ENCODE measurements around the gene CLASP1. TPM values are rescaled to one million over a fixed set of nuclear protein-coding genes. Genes with fewer than 3 reads are reported as not detected.
"Not testable (repeated sequence)": the region's sequence is repeated elsewhere in the genome, so short reads cannot be mapped to it uniquely, and the experiment has no call there.

Gene CLASP1
- polyA plus RNA-seq, 3 donors = 41.2 to 48.3 (median 47.6) TPM

DNA sequence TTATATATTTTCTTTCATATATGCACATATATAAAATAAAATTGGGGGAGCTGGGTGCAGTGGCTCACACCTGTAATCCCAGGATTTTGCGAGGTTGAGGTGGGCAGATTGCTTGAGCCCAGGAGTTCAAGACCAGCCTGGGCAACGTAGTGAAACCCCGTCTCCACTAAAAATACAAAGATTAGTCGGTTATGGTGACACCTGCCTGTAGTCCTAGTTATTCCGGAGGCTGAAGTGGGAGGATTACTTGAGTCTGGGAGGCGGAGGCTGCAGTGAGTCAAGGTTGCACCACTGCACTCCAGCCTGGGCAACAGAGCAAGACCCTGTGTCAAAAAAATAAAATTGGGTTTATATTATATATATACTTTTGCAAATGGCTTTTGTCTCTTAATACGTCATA lies 324.7 kb downstream of the CLASP1 start:
- DNase-seq = no peak

DNA sequence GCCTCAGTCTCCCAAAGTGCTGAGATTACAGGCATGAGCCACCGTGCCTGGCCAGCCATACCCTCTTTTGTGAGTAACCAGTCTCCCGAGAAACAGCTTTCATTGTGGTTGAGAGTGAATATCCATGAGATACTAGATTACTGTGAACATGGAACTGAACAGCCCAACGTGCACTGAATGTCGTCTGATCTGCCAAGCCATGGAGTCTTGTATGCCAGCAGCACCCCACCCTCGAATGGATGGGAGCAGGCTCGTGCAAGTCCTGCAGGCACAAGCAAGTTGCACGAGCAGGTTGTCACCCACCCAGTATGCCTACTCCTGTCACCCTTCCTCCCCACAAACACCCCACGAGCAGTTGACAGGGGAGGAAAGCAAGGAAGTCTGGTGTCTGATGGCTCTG lies 327.8 kb downstream of the CLASP1 start:
- DNase-seq = no peak

DNA sequence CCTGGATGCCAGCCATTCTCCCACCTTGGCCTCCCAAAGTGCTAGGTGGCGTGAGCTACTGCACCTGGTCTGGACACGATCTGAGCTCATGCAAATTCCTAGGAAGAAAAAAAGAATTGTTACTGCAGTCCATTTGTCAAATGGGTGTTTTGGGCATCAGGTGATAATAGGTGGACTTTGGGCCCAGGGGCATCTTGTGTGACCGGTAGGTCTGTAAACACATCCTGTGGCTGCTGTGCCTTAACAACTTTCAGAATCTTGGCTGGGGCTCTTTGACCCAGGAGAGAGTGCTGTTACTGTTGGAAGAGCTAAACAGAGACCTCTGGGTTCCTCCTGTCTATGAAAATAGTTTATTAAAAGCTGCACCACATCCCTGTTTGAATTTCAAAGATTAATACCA lies 329.3 kb downstream of the CLASP1 start:
- DNase-seq = no peak

DNA sequence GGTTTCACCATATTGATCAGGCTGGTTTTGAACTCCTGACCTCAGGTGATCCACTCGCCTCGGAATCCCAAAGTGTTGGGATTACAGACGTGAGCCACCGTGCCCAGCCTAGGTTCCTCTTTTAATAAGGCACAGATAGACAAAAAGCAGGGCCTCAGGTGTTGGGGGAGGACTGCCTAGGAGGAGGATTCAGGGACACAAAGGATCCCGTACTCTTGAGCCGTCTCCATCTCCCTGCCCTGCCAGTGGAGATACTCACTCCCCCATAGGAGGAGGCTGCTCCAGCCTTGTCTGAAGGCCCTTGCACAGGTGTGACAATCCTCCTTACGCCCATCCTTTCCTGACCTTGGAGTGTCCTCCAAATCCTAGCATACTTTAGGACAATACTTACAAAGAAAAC lies 332.3 kb downstream of the CLASP1 start:
- no peak for DNase-seq

DNA sequence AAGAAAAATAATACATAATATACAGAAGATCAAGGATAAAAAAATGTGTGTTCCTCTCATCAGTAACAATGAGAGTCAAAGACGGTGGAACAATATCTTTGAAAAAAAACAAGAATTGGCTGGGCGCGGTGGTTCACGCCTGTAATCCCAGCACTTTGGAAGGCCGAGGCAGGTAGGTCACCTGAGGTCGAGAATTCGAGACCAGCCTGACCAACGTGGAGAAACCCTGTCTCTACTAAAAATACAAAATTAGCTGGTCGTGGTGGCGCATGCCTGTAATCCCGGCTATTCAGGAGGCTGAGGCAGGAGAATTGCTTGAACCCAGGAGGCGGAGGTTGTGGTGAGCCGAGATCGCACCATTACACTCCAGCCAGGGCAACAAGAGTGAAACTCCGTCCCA lies 335.6 kb downstream of the CLASP1 start:
- DNase-seq = not testable (repeated sequence)

DNA sequence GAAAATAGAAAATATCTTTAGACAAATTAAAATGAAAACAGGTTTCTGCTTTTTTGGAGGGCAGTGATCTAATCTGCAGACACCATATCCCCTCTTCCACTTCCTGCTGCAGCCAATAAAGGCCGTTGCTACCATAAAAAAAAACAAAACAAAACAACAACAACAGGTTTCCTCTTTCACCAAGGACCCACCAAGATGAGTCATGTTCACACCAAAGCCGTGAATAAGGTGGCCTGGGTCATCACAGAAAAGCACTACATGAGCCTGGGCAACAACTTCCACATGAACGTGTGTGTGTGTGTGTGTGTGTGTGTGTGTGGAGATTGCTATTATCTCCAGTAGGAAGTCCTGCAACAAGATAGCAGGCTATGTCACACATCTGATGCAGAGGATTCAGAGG lies 339.5 kb downstream of the CLASP1 start:
- DNase-seq = no peak

DNA sequence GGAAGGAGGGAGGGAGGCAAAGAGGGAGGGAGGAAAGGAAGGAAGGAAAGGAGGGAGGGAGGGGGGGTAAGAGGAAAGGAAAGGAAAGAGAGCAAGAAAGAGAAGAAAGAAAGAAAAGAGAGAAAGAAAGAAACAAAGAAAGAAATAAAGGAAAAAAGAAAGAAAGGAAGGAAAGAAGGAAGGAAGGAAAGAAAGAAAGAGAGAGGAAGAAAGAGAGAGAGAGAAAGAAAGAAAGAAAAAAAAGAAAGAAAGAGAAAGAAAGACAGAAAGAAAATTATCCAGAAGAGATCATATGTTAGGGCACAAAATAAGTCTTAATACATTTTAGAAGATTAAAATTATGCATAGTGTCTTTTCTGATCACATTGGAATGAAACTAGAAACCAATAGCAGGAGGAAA lies 339.9 kb downstream of the CLASP1 start:
- DNase-seq = no peak

DNA sequence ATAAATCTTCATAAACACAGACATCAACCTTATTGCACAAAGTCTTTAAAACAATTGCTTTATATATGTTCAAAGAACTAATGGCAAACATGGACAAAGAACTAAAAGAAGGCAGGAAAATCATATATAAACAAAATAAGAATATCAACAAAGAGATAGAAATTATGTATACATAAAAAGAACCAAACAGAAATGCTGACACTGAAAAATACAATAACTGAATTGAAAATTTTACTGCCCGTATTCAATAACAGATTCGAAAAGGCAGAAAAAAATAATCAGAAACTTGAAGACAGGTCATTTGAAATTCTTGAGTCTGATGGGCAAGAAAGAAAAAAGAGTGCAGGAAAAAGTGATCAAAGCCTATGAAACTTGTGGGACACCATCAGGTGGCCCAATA lies 342.2 kb downstream of the CLASP1 start:
- DNase-seq = no peak

DNA sequence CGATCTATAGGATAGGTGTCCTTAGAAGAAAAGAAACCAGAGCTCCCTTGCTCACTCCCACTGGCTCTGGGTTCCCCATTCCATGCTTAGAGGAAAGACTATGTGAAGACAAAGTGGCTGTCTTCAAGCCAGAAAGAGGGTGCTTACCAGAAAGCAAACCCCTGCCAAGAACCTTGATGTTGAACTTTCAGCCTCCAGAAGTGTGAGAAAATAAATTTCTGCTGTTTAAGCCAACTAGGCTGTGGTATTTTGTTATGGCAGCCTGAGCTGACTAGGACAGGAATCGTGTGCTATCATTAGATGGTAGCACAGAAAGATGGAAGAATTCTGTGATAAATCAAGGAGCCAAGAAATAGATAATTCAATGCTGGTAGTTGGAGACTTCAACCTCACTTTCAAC lies 344.3 kb downstream of the CLASP1 start:
- no peak for DNase-seq

DNA sequence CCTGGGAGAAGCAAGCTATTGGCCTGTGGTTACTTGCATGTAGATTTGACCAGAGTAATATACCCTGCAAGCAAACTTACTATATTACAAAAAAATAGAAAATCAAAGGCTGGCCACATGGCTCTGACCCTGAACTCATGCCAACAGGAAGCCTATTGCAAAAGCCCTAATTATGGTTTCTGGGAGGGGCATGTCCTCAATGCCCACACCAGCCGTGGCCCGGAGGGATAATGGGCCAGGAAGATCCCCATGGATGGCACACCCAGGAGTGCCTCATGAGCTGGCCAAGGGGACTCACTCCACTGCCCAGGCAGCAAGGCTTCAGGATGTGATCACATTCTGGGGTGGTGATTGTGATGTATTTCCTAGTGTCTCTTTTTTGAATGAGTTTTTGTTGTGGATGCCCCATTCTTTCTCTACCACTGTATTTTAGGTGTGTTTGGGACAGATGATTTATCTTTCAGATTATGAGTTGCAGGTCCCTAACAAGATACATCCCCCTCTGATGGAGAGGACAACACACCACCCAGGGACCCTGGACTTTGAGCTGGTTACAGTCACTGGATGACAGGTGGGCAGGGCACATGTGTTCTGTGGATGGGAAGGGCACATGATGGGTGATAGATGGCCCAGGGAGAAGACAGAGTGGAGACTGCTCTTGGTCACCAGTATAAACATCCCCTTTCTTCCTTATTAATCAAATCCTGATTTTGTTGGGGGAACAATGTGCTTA lies 345.6 kb downstream of the CLASP1 start:
- DNase-seq = no peak

DNA sequence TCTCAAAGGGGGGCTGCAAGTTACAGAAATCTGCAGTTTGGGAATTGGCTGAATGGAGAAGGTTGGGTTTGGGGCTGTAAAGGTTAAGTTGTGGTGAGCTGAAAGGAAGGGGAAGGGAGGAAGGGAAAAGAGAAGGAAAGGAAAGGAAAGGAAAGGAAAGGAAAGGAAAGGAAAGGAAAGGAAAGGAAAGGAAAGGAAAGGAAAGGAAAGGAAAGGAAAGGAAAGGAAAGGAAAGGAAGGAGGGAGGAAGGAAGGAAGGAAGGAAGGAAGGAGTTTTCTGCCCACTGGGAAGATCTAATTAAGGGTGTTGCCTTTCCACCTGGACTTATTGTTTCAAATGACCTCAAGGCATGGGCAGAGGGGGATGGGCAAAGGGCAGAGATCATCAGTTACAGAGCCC lies 348.1 kb downstream of the CLASP1 start:
- DNase-seq = not testable (repeated sequence)

DNA sequence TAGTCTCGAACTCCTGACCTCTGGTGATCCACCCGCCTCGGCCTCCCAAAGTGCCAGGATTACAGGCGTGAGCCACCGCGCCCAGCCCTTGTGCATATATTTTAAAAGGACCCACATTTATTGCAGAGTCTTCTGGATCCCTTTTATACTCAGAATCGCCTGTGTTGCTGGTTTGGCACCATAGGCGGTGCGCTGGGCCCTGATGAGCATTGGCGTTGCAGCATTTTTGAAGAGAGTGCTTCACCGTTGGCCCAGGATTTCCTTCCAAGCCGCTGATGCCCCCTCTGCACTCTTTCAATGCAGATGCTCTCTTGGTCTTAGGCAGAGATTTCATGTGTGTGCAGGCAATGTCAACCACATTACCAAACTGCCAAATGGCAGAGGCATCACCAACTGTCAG lies 350.8 kb downstream of the CLASP1 start:
- no peak for DNase-seq

DNA sequence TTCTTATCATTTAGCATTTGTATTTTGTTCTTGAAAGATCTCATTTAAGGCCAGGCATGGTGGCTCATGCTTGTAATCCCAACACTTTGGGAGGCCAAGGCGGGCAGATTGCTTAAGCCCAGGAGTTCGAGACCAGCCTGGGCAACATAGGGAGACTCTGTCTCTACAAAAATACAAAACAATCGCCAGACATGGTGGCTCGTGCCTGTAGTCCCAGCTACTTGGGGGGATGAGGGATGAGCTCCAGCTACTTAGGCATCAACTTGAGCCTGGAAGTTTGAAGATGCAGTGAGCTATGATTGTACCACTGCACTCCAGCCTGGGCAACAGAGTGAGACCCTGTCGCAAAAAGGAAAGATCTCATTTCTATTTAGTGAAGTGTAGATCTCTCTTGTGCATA lies 351.4 kb downstream of the CLASP1 start:
- not testable (repeated sequence) for DNase-seq

DNA sequence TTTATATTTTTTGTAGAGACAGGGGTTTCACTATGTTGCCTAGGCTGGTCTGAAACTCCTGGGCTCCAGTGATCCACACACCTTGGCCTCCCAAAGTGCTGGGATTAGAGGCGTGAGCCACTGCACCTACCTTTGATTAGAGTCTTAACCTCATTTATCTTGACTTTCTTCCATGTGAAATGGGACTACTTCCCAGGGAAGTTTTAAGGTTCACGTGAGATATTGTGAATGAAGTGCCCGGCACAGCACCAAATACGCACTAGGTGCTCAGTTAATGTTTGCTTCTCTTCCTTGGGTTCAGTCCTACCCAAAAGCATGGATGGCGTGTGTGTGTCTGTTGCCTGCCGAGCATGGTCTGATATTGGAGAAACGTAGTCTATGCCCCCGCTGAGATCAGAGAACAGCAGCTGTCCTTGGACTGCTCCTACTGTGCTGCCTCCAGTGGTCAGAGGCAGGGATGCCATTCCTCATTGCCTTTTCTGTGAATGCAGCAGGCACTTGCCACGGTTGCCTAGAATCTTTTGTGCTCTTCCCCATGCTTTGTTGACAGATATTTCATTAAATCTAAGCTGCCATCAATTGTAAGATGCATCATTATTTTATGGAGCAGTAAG lies 351.9 kb downstream of the CLASP1 start:
- DNase-seq = no peak

DNA sequence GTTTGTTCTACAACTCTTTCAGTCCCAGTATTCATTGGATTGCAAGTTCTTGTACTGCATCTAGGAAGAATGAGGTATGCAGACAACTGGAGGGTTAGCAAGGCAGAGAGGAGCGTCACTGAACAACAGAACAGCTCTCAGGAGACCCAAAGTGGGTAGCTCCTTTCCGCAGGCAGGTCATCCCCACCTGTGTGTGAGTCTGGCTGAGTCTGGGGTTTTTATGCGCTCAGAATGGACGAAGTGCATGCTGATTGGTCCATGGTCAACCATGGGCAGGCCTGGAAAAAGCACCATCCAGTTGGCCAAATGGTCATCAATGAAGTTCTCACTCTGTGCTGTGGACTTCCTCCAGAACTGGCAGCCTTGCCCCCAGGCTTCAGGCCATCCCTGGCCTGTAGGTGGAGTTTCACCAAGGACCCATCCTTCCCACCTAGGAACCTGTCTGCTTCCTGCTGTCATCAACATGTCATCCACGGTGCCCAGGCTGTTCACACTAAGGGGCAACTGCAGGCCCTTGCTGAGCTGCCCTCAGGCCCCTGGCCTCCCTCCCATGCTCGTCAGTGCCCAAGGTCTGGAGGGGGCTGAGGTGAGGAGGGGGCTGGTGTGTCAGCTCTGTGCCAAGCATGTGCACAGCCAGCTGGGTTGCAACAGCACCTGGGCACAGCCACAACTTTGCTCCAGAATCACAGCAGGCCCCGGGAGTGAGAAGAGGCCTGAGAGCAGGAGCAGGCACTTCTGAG lies 353.2 kb downstream of the CLASP1 start:
- no peak for DNase-seq

DNA sequence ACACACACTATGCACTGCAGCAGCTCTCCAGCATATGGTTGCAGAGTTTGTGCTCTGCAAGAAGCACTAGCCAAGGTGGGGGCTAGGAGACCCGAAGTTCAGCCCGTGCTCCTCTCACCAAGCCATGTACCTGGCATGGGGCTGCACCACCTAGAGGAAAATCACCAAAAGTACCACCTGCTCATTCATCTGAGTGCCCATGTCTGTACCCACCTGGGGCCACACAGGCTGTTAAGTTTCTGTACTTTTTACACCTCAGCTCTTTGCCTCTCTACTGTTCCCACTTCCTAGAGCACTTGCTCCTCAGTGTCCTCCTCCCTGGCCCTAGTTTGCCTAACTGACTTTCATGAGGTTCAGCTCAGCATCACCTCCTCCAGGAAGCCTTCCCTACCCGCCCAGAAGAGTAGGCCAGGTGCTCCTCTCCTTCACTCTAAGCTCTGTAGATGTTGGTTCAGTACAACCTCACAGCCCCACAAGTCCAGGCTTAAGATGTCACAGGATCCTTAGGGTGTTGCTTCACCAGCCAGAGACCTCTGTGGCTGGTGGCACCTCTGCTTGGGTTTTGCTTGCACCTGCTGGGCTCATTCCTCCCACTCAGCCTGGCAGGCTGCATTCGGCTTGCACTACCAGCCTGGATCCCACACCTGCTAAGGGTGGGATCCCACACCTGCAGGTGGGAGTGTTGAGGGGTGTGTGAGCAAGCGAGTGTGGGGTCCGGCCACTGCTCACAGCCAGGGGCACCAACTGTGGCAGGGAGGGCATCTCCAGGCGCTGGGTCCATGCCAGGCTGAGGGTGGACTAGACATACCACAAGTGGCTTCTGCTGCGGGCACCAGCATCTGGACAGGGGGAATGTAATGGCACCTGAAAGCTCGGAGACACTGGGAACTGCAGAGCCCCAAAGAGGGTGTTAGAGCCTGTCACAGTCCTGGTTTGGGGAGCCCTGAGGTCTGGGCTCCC lies 354.1 kb downstream of the CLASP1 start:
- DNase-seq = no peak

DNA sequence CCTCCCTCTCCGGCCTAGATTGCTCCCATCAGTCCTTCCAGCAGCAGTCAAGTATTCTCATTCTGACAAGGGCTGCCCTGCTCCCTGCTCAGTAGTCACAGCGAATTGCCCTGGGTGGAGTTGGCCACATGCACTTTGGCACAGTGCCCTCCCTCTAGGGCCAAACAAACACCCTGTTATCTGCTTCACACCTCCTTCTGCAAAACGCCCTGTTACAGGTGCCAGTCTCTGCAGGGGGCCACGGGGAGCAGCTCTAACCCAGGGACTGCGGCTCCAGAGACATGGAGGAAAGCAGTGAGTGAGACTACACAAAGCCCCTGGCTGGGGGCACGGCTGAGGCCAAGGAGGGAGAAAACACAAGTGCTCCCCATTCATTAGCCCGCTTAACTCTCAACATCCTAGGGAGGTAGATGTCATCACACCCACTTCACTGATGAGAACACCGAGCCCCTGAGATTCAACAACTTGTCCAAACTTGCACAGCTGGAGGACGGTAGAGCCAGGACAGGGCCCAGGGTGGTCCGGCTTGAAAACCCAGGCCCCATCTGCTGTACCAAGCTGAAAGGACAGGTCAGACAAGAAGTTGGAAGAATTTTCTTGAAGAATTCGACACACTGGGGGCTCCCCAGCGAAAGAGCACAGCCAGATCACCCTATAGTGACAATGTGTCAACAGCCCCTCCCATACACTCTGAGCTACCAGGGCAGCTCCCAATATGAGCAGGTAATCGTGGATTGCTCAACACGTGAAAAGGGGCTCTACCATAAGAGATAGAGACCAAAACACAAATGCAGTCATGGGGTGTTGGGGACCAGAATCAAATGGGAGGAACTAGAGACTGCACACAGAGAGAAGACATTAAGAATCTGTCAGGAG lies 355.6 kb downstream of the CLASP1 start:
- no peak for DNase-seq

DNA sequence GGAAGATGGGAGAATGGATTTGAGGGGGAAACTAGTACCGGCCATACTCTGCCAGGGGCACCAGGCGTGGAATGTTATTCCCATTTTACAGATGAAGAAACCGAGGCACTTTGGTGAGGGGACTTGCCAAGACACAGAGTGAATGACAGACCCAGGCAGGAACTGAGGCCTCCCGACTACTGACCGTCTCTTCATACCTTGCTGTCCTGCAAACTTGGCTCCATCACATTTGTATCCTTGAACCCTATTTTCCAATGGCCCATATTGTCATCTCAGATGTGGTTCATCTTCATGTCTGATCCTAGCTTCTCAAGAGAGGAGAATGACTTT lies 358.0 kb downstream of the CLASP1 start:
- no peak for DNase-seq

DNA sequence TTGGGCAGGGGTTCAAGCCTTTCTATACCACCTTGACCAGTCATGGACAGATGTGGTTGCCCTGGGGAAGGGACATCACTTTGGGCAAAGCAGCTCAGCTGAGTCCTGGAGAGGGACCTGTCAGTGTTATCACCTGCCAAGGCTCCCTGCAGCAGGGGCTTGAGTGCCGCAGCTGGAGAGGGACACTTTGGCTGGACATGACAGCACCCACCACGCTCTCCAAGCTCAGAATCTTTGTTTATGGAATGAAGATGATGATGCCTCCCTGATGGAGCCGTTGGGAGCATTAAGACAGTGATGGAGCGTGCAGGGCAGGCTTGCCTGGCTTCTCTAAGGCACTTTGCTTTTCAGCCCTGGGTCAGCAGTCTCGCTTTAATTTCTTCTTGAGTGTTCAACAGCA lies 360.0 kb downstream of the CLASP1 start:
- DNase-seq = no peak

DNA sequence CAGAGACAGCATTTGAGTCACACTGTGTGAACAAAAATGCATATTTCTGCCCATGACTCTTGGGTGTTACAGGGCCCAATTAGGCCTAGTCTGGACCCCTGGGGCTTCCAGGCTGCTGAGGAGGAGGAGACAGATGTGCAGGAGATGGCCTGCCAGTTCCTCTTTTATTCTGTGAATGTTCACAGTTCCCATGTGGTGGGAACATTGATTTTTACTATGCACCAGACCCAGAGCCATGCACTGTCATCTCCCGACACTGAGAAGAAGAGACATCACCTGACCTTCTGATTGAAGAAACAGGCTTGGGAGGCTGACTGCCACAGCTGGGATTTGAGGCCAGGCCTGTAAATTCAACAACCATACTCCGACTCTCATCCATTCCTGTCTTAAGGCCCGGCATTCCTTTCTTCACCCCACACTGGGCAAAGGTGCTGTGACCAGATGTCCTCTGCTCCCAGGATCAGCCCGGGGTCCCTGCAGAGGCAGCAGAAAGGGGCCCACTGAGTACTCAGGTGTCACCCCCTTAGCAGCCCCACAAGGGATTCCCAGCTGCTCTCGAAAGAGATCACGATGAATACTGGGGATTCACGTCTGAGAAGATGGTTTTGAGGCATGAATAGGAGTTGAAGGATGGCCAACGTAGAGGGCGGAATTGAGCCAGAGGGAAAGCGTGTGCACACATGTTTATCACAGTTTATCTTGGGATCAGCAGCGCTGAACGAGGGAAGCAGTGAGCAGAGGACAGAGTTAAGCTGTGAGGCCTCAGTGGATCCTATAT lies 360.6 kb downstream of the CLASP1 start:
- DNase-seq = no peak
